ENCODE measurements around the gene RAB11FIP4. TPM values are rescaled to one million over a fixed set of nuclear protein-coding genes. Genes with fewer than 3 reads are reported as not detected.

Gene RAB11FIP4
- total RNA-seq, 1 donor from 2014 or later, result 0.29 TPM

DNA sequence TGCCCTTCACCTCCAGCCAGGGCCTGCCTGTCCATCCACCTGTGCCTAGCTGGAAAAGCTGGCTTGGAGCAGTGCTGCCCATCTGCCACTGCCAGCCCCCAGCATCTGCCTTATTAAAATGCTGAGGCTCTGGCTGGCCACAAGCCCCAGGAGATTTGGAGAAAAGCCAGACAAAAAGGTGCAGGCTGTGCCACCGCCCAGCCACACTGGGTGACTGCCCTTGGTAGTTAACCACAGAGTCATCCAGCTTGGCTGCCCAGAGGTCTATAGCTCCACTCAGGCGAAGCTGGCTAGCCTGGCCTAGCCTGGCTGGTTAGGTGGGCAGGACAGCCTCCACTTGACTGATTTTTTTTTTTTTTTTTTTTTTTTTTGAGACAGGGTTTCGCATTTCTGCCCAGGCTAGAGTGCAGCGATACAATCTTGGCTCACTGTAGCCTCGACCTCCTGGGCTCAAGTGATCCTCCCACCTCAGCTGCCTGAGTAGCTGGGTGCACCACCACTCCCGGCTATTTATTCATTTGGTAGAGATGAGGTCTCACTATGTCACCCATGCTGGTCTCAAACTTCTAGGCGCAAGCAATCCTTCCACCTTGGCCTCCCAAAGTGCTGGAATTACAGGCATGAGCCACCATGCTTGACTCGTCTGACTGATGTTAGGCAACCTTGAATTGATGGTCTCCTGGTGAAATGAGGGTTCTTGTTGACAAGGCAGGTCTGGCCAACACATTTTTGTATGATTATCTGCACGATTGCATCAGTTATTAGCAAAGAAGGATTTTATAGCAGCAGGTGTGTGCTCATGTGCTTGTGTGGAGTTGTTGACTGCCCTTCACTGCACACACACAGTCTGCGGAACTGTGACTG lies 103.8 kb downstream of the RAB11FIP4 start:
- peak; percentile 57 for DNase-seq (ENCODE audit: low read depth)

DNA sequence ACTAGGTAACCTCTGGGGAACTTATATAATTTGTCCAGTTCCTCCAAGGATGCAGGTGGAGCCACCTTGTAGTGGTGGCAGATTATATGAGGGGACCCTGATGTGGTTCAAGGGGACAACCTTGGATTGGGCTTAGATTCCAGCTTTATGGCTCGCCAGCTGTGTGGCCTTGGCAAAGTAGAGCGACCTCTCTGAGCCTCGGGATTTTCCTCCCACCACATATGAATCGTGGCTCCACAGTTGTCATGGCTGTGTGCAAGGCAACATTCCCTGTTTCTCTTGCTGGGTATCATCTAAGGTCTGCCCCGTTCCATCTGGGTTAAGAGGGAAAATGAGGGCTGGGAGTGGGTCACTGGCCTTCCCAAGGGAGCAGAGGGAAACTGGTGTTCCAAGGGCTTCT lies 104.6 kb downstream of the RAB11FIP4 start:
- no peak for DNase-seq (ENCODE audit: low read depth)

DNA sequence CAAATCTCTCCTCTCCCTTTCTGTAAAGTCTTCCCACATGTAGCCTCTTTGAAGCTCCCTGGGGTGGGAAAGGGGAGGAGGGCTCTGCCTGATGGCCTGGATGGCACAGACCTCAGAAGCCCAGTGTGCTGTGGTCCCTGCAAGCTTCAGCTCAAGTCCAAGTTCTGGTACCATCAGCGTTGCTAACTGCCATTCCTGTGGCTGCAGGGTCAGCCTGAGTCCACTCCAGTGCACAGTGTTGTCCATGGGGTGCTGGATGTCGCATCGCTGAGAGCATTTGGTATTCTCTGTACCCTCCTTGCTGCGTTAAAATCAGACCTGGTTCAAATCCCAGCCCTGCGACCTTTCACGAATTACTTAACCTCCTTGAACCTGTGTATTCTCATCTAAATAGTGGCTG lies 105.1 kb downstream of the RAB11FIP4 start:
- DNase-seq (ENCODE audit: low read depth), result peak; percentile 21

DNA sequence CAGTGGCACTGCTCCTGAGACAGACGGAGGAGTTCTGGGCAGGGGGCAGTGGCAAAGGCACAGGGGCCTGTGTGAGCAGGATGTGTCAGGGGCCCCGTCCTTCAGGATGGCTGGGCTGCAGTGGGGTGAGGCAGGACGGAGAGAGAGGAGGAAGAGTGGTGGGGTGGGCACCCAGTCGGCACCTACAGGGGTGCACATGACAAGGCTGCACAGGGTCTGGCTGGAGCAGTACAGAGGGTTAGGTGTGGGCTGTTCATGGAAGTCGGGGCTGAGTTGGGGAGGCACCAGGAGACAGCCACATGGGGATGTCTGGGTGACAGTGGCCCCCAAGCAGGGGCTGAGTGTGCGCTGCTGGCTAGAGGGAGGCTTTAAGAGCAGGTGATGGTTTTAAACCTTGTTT lies 106.0 kb downstream of the RAB11FIP4 start:
- no peak for DNase-seq (ENCODE audit: low read depth)

DNA sequence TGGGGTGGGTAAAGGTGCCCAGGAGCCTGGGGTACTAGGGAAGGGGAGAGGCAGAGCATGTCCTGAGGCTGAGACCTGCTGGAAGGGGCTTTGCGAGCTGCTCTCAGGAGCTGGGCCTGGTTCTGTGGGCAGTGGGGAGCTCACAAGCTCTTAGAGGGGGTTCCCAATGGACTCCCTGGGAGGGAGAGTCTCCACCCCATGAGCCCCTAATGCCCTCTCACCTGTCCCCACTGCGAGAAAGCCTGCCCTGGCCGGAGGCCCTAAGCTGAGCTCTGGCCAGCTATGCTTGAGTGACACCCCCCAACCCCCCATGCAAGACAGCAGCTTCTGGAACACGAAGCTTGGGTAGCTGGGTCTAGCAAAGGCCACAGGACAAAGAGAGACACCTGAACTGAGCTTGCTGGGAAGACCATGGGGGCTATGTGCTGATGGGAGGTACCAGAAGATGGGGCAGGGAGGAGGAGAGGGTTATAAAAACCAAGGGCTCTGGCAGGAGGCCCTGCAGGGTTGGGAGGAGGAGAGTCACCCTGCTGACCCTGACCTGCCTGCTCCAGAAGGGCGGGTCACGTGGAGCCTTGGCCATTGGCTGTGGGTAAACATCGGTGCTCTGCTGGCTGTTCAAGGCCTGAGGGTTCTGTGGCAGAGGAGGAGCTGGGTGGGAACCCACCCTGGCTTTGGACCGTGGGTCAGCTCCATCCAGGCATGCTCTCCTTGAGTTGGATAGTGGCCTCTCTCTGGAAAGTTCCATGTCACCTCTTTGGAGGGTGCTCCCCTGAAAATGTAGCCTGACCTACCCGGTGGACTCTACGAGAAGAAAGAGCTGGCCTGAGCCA lies 106.7 kb downstream of the RAB11FIP4 start:
- DNase-seq (ENCODE audit: low read depth), result no peak

DNA sequence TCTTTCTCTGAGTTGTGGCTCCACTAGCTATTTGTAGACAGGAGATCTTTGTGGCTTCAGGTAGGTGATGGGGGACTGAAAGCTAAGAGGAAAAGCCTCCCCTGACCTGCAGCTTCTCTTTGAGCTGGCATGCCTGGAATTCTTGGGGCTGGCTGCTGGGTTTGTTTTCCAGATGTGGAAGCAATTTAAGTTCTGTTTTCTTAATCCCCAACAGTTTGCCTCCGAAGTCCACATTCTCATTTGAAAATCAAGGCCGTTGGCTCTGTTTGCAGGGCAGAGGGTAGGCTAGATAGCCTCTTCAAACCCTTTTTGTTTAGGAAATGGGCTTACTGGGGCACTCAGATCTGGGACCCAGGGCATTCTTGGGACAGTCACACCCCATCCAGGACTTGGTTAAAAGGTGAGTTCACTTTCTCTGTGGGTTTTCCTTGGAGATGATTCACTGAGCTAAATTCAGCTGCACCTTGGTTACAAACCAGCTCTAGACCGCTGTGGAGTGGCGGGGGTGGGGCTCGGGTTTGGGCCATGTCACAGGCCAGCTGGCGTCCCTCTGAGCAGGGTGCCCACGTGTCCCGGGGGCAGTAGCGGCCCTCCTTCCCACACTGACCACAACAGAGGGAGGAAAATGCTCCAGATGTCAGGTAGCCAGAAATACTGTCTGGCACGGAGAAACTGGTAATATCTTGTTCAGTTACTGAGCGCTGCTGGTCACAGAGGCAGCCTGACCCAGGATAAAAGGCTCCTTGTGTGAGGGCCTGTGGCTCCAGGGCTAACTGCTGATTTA lies 108.5 kb downstream of the RAB11FIP4 start:
- DNase-seq (ENCODE audit: low read depth), result peak; percentile 97

DNA sequence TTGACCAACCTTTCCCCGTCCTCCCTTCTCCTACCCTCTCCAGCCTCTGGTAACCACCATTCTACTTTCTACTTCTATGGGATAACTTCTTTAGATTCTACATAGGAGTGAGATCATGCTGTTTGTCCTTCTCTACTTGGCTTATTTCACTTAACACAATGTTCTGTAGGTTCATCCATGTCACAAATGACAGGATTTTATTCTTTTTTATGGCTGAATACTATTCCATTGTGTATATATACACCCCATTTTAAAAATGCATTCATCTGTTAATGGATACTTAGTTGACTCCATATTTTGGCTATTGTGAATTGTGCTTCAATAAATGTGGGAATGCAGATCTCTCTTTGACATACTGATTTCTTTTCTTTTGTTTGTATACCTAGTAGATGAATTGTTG lies 115.0 kb downstream of the RAB11FIP4 start:
- no peak for DNase-seq (ENCODE audit: low read depth)

DNA sequence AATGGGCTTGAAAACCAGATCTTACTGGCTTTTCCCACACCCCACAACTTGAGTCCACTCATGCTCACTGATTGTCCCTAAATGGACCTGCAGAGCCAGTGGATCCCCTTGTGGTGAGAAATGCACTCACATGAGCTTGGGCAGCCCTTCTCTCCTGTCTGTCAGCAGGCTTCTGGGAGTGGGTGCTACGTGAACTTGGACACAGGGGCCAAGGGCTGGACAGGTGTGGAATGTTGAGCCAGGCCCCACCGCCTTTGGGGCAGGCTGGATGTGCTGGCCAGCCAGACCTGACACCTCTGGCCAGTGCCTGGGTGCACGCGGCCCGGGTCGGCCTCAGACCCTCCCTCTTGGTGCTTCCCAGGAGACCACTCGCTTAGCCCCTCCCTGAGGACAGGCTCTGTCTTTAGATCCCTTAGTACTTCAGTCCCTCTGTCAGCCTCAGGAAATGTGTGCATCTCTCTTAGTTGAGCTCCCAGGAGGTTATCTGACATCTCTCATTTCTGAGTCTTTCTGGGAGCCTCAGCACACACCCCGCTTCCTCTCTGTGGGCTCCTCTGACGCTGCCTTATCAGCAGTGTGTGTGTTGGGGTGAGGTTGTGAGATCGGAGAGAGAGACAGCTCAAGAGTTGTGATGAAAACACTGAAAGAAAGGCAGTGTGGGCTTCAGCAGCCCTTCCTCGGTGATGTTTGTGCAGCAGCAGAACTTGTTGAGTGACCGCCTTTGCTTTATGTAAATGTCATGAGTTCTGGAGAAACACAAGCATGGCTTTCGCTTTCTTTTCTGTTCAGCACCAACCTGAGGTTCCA lies 117.0 kb downstream of the RAB11FIP4 start:
- no peak for DNase-seq (ENCODE audit: low read depth)

DNA sequence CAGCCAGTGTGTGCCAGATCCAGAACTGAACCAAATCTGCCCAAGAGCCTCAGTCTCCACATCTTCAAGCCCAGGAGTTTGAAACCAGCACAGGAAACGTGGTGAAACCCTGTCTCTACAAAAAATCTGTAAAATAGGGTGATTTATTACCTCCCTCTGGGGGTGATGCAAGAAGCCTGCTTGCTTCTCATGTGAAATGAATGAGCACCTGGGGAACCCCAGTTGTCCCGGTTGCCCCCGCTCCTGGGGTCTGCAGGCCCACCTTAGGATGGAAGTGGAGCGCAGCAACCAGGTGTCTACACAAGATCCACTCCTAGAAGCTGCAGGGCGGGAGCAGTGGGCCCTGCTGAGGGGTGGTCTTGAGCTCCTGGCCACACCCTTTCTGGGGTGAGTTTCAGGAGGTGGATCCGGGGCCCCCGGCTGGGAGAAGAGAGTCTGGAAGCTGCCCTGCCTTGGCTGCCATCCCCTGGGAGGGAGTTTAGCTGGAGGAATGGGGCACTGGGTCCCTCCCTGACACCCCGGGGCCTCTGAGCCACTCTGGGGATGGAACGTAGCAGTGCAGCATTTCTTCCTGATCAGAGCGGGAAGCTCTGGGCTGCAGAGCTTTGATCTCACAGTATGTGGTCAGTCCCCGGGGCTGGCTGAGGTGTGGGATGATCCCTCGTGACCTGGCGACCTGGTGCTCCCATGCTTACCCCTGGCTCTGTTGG lies 117.8 kb downstream of the RAB11FIP4 start:
- DNase-seq (ENCODE audit: low read depth), result no peak

DNA sequence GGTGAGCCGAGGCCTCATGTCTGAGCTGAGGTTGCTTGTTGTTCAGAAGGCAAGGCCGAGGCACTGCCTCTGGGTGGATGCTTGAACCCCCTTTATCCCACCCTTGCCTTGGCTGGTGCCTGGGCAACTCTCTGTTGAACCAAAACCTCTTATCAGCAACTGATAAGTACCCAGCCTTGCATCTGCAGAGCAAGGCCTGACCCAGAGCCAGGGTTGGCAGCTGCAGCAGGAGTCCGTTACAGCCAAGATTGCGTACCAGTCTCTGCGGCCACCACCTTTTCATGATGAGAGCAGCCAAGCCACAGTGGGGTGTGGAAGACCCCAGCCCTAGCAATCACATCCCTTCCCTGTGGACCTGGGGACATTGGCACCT lies 118.3 kb downstream of the RAB11FIP4 start:
- no peak for DNase-seq (ENCODE audit: low read depth)

DNA sequence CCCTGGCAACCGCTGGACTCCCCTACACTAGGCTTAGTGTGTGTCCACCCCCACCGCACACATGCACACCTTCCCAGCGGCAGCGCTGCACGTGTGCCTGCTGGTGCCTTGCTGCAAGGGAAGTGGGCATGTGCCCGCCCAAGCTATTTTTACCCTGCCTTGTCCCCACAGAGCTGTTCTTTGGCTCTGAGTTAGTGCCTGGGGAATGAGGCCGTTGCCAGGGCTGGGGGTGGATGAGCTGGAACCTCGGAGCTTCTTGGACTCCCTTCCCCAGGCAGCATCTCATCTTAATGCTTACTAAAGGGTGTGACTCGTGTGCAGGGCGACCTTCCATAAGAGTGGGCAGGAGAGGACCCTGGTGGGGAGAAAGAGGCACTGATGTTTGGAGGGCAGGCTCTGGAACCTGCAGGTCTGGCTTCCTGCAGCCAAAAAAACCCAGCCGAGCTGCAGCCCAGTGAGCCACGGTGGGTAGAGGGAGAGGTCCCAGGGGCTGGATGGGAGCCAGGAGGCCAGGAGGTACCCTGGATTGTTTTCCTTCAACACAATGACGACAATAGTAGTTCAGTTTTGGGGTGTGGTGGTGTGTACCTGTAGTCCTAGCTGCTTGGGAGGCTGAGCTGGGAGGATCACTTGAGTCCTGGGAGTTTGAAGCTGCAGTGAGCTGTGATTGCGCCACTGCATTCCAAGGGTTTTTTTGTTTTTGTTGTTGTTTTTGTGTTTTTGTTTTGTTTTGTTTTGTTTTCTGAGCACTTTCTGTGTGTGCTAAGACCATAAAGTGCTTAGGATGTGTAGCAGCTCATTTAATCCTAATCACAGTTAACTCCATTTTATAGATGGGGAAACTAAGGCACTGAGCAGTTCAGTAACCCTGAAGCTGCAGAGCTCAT lies 119.1 kb downstream of the RAB11FIP4 start:
- peak; percentile 36 for DNase-seq (ENCODE audit: low read depth)

DNA sequence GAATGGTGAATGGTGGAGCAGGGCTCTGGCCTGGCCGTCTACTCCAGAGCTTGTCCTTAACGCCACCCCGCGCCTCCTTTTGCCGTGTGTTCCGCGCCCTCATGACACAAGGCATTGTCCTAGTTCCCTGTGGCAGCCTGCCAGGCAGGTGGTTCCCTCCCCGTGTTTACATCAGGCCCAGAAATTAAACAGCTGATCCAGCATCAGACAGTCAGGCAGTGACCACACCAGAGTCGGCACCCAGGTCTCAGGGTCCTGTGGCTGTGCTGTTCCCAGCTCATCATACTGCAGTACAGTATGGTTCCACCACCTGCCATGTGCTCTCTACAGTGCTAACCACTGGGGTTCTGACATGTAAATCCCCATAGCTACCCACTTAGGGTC lies 119.7 kb downstream of the RAB11FIP4 start:
- DNase-seq (ENCODE audit: low read depth), result peak; percentile 17

DNA sequence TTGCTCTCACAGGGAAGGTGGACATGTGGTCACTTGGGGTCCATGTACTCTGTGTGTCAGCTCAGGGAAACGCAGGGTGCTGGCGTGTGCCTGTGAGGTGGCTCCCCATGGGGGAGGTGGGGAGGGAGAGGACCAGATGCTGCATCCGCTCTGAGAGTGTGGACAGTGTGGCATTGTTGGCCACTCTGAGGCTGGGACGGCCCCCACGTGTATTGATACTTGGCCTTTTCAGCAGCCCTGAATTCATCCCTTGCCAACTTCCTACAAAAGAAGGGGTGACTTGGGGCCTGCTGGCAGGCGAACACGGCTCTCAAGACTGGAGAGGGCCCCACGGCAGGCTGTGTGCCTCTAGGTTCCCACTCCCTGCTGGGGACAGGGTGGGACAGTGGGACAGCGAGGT lies 120.1 kb downstream of the RAB11FIP4 start:
- no peak for DNase-seq (ENCODE audit: low read depth)

DNA sequence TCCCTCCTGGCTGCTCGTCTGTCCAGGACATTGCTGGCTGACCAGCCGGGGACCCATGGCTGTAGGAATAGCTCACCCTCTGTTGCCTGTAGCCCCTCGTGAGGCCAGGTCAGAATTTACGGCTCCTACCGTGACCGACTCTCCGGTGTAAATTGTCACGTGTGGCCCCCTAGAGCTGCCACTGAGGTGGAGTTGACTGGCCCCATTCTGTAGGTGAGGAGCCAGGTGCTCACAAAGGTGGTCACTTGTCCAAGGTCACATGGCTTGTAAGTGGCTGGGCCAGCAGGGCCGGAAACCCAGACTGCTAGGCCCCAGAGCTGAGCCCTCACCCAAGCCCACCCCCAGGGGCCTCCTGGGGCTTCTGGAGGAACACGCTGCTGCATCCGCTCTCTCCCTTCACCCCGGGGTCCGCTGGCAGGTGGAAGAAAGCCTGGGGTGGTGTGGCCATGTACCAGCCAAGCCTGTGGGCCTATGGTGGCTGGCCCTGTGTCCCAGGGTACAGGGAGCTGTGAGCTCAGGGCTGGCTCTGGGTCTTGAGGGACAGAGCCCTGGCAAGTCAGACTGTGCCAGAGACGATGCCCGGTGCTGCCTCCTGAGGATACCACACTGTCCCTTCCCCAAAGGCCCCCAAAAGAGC lies 120.7 kb downstream of the RAB11FIP4 start:
- no peak for DNase-seq (ENCODE audit: low read depth)

DNA sequence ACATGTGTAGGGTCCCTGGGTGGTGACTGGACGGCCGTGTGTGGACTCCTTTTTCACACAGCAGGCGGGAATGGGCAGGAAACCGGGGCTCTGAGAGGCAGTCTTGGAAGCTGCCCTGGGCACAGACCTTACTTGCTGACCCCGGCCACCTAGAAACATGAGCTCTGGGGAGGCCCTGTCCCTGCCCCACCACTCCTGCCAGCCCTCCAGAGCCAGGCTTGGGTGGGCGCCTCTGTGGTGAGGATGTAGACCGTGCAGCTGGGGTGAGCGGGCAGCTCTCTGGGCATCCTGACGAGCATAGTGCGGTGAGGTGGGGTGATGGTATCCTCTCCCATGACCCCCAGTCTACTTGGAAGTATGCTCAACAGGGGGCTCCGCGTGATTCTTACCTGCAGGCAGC lies 121.3 kb downstream of the RAB11FIP4 start:
- no peak for DNase-seq (ENCODE audit: low read depth)

DNA sequence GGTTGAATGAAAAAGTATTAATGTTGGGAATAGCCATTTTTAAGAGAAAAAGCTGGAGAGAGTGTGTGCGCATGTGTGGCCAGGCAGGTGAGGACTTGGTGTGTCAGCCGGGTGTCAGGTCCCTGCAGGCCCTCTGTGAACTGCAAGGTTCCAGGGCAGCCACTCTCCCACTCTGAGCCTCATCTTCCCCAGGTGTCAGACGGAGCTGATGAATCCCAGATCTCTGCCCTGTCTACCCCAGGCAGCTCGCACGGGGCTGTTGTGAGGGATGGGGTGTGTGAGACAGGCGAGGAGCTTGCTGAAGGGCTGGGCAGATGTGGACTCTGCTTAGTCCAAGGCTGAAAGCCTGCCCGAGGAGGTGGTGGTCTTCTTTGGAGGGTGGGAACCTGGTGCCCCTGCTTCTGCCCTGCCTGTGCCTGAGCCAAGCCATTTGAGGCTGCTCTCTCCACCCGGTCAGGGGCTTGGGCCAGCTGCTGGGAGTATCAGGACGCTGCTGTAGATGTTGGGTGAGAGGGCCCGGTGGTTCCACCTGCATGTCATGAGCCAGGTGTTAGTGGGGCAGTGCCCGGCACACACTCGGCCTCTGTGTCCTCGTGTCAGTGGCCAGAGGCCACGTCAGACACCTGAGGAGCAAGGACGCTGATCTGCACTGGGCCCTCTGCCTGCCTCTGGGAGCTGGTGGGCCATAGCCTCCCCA lies 122.4 kb downstream of the RAB11FIP4 start:
- DNase-seq (ENCODE audit: low read depth), result no peak

DNA sequence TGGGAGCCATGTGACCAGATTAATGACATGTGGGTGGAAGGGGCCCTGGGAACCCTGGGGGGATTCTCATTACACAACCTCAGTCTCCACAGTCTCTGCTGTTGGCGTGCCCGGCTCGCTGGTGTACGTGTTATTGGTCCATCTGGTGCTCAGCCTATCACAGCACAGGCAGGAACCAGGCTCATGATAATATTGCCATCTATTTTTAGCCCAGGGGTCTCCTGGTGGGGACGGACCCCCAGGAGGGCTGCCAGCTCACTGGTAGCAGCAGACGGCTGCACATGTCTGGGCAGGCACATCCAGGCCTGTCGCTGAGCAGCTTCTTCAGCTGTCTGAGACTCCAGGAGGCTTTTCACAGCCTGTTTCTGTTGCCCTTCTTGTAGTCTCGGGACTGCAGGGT lies 123.8 kb downstream of the RAB11FIP4 start:
- DNase-seq (ENCODE audit: low read depth), result no peak

DNA sequence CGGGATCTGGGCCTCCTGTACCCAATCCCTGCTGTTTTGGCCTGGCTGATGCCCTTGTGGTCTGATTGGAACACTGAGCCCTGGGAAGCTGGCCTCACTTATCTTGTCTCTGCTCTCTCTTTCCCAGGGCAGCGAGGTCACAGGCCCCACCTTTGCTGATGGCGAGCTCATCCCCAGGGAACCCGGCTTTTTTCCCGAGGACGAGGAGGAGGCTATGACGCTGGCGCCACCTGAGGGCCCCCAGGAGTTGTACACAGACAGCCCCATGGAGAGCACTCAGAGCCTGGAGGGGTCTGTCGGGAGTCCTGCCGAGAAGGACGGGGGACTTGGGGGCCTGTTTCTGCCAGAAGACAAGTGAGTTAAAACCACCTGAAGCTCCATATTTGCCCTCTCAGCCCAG lies 126.0 kb downstream of the RAB11FIP4 start:
- DNase-seq (ENCODE audit: low read depth), result peak; percentile 35
